Esophagus muscularis mucosa (tissue), 4 donors: ENCODE measurements around the gene SLC36A4. TPM values are rescaled to one million over a fixed set of nuclear protein-coding genes. Genes with fewer than 3 reads are reported as not detected.

Source experiments
- DNase-seq: peaks from one replicate; pipeline ENCODE4 v3.0.0-alpha.2; 2017; ENCODE audit errors: extremely low spot score
- H3K27ac ChIP-seq, 4 donors: fragments of 200-600 bp; sonication (generic); replicated peaks in 1 of 4; 1 replicate in 3 of 4; 2 replicates in 1 of 4; pipeline ENCODE4 v1.5.1; 2016 to 2019; ENCODE audit warnings: mild to moderate bottlenecking in 1 of 4
- H3K27me3 ChIP-seq, 4 donors: fragments of 200-600 bp; sonication (generic); one replicate each; pipeline versions ENCODE4 v1.5.1 to v1.6.0; 2016 to 2019
- H3K36me3 ChIP-seq, 4 donors: fragments of 200-600 bp; sonication (generic); one replicate each; pipeline ENCODE4 v1.5.1; 2016 to 2019
- H3K4me1 ChIP-seq, 4 donors: fragments of 200-600 bp; sonication (generic); one replicate each; pipeline ENCODE4 v1.5.1; 2016 to 2019
- H3K4me3 ChIP-seq, 4 donors: fragments of 200-600 bp; sonication (generic); 1 replicate in 2 of 4; 2 replicates in 2 of 4; pipeline ENCODE4 v1.5.1; 2016 to 2019; ENCODE audit warnings: mild to moderate bottlenecking in 4 of 4, moderate library complexity in 1 of 4
- H3K9me3 ChIP-seq, 4 donors: fragments of 200-600 bp; sonication (generic); 1 replicate in 3 of 4; 2 replicates in 1 of 4; pipeline ENCODE4 v1.5.1; 2016 to 2019
- CTCF ChIP-seq, 3 experiments: fragments of 200-600 bp in 2 of 3; fragments of 450-650 bp in 1 of 3; sonication (generic) in 2 of 3; IDR thresholded peaks; one replicate each; pipeline ENCODE4 v1.5.1; 2017 to 2019; ENCODE audit warnings: antibody characterized with exemption in 3 of 3, mild to moderate bottlenecking in 2 of 3, moderate library complexity in 1 of 3
- EP300 ChIP-seq: sonication (generic); formaldehyde crosslinking; IDR thresholded peaks from one replicate; pipeline ENCODE4 v1.6.1; 2017; ENCODE audit warnings: antibody characterized with exemption
- POLR2A ChIP-seq: fragments of 450-650 bp; IDR thresholded peaks from one replicate; pipeline ENCODE4 v1.6.1; 2017; ENCODE audit warnings: antibody characterized with exemption, moderate library complexity, mild to moderate bottlenecking, low read depth
- POLR2AphosphoS5 ChIP-seq, 2 donors: sonication (generic); formaldehyde crosslinking; IDR thresholded peaks; one replicate each; pipeline ENCODE4 v1.6.1; 2017; ENCODE audit warnings: antibody characterized with exemption in 2 of 2
- WGBS: methylation state at CpG from one replicate; pipeline ENCODE4 v1.1.5; 2018; 5-methylcytosine and 5-hydroxymethylcytosine counted together
- intact Hi-C: fragments of 100-400 bp; cut with DNase I; formaldehyde crosslinking; loops from one replicate; pipeline ENCODE4 v1.15.1; 2023
- total RNA-seq, 4 donors: library from RNA; depleted of rRNA; stranded (reverse); fragments of >200 nt; gene quantifications; one replicate each; pipeline versions ENCODE4 v1.1.0 to v1.2.1, GENCODE V29; 2016

Gene SLC36A4
- total RNA-seq, 4 donors from 2014 or later = 10.9 to 19.9 (median 17.7) TPM

- no peak overlapping the region for H3K27ac ChIP-seq
- no peak for DNase-seq
- no peaks in the 10 kb centered on the region for H3K36me3 ChIP-seq
- no peaks in the 10 kb centered on the region for H3K9me3 ChIP-seq
- TF ChIP-seq POLR2A = no peak
- TF ChIP-seq POLR2AphosphoS5 (IDR thresholded peaks at IDR 0.05) = no peak
- no peak for TF ChIP-seq EP300
- no peak for TF ChIP-seq CTCF (IDR thresholded peaks at IDR 0.05)
- intact Hi-C loops = no loop called here
- WGBS = 83% methylated on average over 4 of the region's 4 CpGs
- no peaks in the 10 kb centered on the region for H3K4me1 ChIP-seq
- H3K27me3 ChIP-seq = peaks cover 0 to under 1% (median 0%) of the 10 kb centered on the region in 4 donors
- H3K4me3 ChIP-seq = no peak overlapping the region
Measured at GRCh38 chr11:93133488-93134109, 64.2 kb downstream of the SLC36A4 start.

- H3K36me3 ChIP-seq = no peaks in the 10 kb centered on the region
- intact Hi-C loops = no loop called here
- no peak overlapping the region for H3K27ac ChIP-seq
- no peaks in the 10 kb centered on the region for H3K4me1 ChIP-seq
- H3K27me3 ChIP-seq = peaks cover 0 to 6% (median 0%) of the 10 kb centered on the region in 4 donors
- TF ChIP-seq POLR2A (no peak), CTCF (IDR thresholded peaks at IDR 0.05) (no peak), EP300 (no peak), POLR2AphosphoS5 (IDR thresholded peaks at IDR 0.05) (no peak)
- no peaks in the 10 kb centered on the region for H3K9me3 ChIP-seq
- WGBS = 87% methylated on average over 1 of the region's 1 CpG
- H3K4me3 ChIP-seq = no peak overlapping the region
- DNase-seq = no peak
Measured at GRCh38 chr11:93132836-93133235, 65.0 kb downstream of the SLC36A4 start.

- Histone ChIP-seq H3K36me3 (no peaks in the 10 kb centered on the region), H3K27ac (no peak overlapping the region), H3K4me3 (no peak overlapping the region), H3K4me1 (no peaks in the 10 kb centered on the region), H3K9me3 (no peaks in the 10 kb centered on the region), H3K27me3 (peaks cover 0 to 8% (median 0%) of the 10 kb centered on the region in 4 donors)
- DNase-seq = no peak
- no peak for TF ChIP-seq CTCF (IDR thresholded peaks at IDR 0.05)
- no peak for TF ChIP-seq POLR2AphosphoS5 (IDR thresholded peaks at IDR 0.05)
- 48% methylated on average over 2 of the region's 2 CpGs for WGBS
- intact Hi-C loops = no loop called here
Measured at GRCh38 chr11:93131709-93132108, 66.1 kb downstream of the SLC36A4 start.

- Histone ChIP-seq H3K36me3 (no peaks in the 10 kb centered on the region), H3K27me3 (peaks cover 0 to 13% (median 0%) of the 10 kb centered on the region in 4 donors), H3K4me1 (no peaks in the 10 kb centered on the region), H3K9me3 (no peaks in the 10 kb centered on the region), H3K4me3 (no peak overlapping the region), H3K27ac (no peak overlapping the region)
- 97% methylated on average over 3 of the region's 3 CpGs for WGBS
- TF ChIP-seq EP300 = no peak
- no peak for TF ChIP-seq CTCF (IDR thresholded peaks at IDR 0.05)
- no peak for TF ChIP-seq POLR2A
- no peak for TF ChIP-seq POLR2AphosphoS5 (IDR thresholded peaks at IDR 0.05)
- intact Hi-C loops = no loop called here
- no peak for DNase-seq
Measured at GRCh38 chr11:93128574-93128973, 69.2 kb downstream of the SLC36A4 start.
